Measurements from ENCODE around the gene SWT1.

Gene SWT1

GRCh38 chr1:185156854-185157598, at the start of gene SWT1, which contains the start of gene TRMT1L:
SWT1 (plus strand) TSS chr1:185157167; CDS start chr1:185160842, 3,675 bp downstream.
TRMT1L (minus strand) TSS chr1:185156953; CDS start chr1:185156712, 241 bp downstream.
- DNase-seq: peak; percentile 100

- no peak for DNase-seq
These were observed 48.6 kb upstream of the SWT1 start for GRCh38 chr1:185108321-185108720.

- no peak for DNase-seq
These were observed 46.8 kb upstream of the SWT1 start for GRCh38 chr1:185110145-185110544.

GRCh38 chr1:185111873-185112272, 45.1 kb upstream of the SWT1 start:
- DNase-seq: no peak

GRCh38 chr1:185112356-185112755, 44.6 kb upstream of the SWT1 start:
- no peak for DNase-seq

- DNase-seq: no peak
These were observed 27.3 kb upstream of the SWT1 start for GRCh38 chr1:185129708-185130107.

GRCh38 chr1:185132534-185132933, 24.4 kb upstream of the SWT1 start:
- DNase-seq: no peak

GRCh38 chr1:185137896-185138545, 18.9 kb upstream of the SWT1 start:
- no peak for DNase-seq

GRCh38 chr1:185139246-185139645, 17.7 kb upstream of the SWT1 start:
- no peak for DNase-seq

GRCh38 chr1:185144233-185144632, 12.7 kb upstream of the SWT1 start:
- no peak for DNase-seq

- no peak for DNase-seq
These were observed 5.8 kb upstream of the SWT1 start for GRCh38 chr1:185151215-185151614.

GRCh38 chr1:185152187-185152767, 4.7 kb upstream of the SWT1 start:
- no peak for DNase-seq

GRCh38 chr1:185154912-185155513, 2.0 kb upstream of the SWT1 start:
- DNase-seq: peak in 1 of 2 experiments; percentile 25

- no peak for DNase-seq
These were observed 1.2 kb upstream of the SWT1 start for GRCh38 chr1:185155600-185156287.

GRCh38 chr1:185156288-185156853, 596 bp upstream of the SWT1 start:
- peak; percentile 70 to 86 for DNase-seq

GRCh38 chr1:185157599-185158412, 839 bp downstream of the SWT1 start:
- peak in 1 of 2 experiments; percentile 60 for DNase-seq

GRCh38 chr1:185158800-185159199, 1.8 kb downstream of the SWT1 start:
- peak in 1 of 2 experiments; percentile 18 for DNase-seq

GRCh38 chr1:185159966-185160365, 3.0 kb downstream of the SWT1 start:
- no peak for DNase-seq

GRCh38 chr1:185162491-185162890, 5.5 kb downstream of the SWT1 start:
- DNase-seq: no peak

GRCh38 chr1:185166106-185166505, 9.1 kb downstream of the SWT1 start:
- no peak for DNase-seq

- DNase-seq: peak; percentile 92 to 97
These were observed 13.4 kb downstream of the SWT1 start for GRCh38 chr1:185170291-185170848.

Measured in NCI-H526 (cell line).